DMS53 (cell line): ENCODE data around the gene MSL1.
A peak's percentile ranks its signal among the peaks of the same experiment; 100 is the strongest.

Experiments used
- DNase-seq: peaks from one replicate; lab custom pipeline; 2025; lab: John Stamatoyannopoulos, UW

MSL1 gene

DNA sequence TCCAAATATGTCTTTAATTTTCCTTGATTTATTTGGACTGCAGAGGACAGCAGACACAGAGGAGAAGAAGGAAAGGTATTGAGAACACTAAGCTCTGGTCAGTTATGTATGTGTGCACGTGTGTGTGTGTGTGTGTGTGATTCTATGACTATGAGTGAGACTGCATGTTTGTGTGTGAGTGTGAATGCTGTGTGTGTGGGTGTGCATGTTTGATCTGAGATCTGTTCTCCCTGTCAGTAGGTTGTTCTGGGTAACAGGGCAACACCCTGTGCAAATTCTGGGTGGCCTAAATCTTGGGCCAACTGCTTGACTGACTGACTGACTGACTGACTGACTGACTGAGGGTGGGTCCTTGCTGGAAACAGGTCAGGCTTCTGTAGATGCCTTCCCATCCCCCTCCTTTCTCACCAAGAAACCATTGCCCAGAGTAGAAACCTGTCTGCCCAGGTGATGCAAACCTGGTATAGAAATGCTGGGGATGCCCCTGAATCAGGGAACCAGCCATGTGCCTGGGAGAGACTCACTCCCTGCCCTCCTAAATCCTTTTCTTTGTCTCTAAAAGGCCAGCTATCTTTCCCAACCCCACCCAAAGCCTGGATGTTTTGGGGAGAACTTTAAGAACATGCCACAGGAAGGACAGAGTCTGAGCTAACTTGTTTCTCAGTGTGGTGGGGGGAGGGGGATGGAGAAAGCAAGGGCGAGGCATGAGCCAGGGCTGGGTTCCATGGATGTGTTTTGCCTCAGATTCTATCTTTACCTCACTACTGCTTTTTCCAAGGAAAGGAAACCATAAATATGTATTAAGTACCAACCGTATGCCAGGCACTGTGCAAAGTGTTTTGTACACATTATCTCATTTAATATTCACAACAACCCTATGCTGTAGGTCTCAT lies 16.9 kb upstream of the MSL1 start:
- no peak for DNase-seq

- no peak for DNase-seq
Measured at GRCh38 chr17:40105861-40106759, 15.7 kb upstream of the MSL1 start.

DNA sequence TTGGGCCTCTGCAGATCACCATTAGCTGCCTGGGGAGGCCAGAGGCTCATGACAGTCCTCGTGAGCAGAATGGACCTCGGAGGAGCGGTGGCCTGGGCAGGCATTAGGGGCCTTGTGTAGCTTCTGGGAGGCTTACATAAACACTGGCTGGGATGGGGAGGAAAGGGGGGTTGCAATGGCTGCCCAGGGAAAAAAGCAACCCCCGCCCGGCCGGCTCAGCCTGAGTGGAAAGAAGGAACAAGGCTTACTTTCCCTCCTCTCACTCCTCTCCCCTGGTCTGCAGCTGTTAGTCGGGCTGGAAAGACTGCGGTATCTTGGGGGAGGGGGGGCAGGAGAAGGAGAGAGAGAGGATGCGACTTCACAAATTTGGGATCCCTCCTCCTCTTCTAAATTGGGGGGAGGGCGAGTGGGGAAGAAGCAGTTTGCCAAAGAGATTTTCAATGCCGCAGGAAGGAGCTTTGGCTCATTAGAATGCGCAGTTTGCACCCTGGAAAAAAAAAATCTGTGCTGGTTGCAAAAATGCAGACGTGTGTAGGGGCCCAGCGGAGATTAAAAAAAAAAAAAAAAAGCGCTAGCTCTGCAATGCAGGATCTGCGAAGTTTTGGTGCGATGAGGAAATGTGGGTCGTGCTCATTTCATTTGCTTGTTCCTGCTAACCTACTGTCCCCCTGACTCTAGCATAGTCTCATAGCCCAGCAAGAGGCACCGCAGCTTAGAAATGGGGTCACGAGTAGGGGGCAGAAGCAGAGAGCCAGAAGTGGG lies 14.8 kb upstream of the MSL1 start:
- DNase-seq = no peak

DNA sequence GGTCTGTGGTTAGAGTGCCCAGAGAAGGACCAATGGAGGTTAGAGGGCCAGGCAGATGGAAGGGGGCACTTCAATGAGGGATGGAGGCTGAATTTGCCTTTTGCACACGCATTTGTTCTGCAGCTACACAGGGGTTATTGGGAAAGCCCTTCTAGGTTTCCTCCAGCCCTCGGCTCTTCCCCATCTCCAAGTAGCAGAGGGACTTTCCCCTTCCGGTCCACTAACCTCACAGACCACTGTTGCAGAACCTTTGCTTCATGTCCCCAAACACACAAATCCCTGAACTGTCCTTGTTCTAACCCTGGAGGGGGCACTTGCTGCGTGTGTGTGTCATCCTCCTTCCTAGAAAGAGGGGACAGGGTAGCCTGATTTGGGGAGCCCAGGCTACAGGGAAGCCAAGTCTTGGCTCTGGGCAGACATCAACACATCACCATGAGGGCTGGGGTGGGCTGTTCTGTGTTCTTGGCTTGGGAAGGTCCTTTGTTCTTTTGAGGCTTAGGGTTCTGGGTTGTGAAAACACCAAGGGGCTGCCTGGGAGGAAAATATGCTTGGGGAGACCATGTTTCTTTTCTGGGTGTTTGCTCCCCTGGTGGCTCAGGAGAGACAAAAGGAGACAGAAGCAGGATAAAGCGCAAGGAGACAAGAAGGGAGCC lies 14.1 kb upstream of the MSL1 start:
- DNase-seq = no peak

DNA sequence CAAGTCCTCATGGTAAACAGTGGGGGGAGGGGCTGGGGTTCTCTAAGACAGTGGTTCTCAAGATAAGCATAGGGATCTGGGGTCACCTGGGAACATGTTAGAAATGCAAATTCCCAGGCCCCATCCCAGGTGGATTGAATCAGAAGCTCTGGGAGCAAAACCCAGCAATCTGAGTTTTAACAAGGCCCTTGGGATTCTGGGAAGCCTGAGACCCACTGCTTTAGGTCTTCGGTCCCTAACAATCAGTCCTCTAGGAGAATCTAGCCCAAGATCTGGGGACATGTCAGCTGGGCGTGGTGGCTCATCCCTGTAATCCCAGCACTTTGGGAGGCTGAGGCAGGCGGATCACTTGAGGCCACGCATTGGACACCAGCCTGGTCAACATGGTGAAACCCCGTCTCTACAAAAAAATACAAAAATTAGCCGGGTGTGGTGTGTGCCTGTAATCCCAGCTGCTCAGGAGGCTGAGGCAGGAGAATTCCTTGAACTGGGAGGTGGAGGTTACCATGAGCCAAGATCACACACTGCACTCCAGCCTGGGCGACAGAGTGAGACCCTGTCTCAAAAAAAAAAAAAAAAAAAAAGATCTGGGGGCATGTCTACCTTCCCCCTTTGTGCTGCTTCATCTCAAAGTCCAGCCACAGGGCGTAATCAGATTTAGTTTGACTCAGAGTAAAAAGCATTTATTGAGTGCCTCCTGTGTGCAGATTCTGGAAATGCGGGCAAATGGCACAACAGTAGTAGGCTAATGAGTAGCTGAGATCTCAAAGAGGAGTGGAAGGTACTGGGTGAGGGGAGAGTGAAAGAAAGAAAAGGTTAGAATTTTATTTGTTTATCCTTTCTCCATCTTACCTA lies 12.6 kb upstream of the MSL1 start:
- DNase-seq = peak; percentile 18

DNA sequence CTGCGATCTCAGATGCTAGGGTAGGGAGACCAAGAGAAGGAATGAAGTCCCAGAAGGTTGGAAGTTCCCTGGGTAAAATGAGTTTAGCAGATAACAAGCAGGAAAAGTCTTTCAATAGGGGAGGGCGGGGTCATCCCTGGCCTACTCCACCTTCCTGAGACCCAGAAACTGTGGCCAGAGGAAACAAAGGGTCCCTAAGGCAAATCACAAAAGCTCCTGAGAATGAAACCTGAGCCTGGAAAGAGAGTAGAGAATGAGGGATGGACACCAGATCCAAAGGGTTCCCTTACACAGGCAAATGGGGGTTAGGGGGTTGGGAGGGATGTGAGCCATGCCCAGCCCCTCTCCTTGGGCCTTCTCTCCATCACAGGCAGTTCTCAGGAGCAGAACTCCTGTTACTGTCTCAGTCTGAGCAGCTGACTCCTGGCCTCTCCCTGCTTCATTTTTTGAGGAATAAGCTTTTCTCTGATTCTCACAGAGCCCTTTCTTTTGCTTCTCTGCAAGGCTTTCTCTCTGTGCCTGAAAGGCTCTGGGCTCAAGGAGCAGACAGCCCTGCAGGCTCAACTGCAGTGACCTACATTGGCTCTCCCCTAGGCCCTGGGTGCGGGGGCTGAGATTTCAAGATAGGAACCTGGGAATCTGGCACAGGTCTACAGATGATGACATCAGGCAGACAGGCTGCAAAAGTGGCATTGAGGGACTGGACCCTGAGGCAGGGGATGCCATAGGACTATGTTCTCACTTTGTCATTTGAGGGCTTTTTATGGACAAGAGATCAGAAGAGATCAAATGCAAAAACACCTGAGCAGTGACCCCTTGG lies 11.5 kb upstream of the MSL1 start:
- no peak for DNase-seq

- DNase-seq = peak; percentile 96
Measured at GRCh38 chr17:40111221-40112128, 10.3 kb upstream of the MSL1 start.

DNA sequence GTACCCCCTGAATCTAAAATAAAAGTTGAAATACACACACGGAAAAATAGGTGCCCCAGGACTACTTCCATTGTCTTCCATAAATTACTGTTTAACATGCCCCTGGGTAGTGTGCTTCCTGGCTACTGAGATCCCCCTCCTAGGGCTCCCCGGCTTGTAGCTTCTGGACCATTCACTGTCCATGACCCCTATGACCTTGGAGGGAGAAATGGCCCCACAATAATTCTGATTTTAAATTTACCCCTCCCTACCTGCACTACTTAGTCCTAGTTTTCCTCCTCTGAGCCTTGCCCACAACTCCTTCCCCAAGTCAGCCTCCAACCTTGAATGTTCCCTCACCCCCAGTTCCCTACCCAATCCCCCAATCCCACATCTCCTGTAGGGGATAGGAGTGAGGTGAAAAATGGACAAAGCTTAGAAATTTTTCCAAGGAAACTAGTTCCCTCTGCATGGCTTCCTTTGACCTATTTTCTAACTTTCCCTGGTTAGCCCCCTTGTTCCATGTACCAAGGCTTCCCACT lies 9.5 kb upstream of the MSL1 start:
- DNase-seq = no peak

GRCh38 chr17:40112718-40113109 lies 9.1 kb upstream of the MSL1 start:
- no peak for DNase-seq

DNA sequence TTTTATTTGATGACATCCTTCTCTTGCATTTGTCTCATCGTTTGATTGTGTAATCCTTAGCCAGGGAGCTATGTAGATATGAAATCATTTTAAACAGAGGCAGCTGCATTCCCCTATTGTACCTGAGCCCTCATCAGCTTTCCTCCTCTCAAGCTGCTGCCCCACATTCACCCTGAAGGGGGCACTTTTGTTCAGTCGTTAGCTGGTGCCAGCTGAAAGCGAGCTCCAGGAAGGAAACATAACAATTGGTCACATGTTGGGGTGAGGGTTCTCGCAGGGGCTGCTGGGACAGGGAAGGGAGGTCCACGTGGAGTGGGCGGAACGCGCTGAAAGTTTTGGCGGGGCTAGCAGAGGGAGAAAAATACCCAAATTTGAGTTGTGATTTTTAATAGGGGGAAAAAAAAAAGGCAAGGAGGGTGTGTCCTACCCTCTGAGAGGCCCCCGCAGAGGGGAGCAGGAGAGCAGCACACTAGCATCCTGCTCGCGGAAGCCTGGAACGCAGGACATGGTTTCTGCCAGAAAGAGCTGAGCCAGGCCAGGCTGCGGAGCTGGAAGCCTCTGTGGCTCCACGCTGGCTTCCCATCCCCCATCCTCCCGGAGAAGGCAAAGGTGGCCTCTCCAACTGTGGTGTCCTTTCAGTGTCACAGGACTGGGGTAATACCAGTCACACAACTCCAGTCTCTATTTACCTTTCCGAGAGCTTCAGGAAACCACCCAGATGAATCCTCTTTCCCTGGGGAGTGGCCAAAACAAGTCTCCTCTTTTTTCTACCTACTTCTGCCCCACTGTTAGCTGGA lies 8.5 kb upstream of the MSL1 start:
- peak; percentile 96 for DNase-seq

GRCh38 chr17:40113907-40114245 lies 7.9 kb upstream of the MSL1 start:
- DNase-seq = no peak

DNA sequence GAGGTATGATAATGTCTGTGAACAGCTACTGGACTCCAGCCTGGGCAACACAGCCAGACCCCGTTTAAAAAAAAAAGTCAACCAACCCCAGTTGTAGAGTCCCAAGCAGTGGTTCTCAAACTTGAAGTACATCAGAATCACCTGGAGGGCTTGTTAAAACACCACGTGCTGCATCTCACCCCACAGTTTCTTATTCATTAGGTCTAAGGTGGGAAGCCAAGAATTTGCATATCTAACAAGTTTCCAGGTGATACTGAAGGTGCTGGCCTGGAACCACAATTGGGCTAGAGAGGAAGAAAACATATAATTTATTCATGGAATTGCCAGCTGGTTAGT lies 6.7 kb upstream of the MSL1 start:
- no peak for DNase-seq

- peak; percentile 59 for DNase-seq
Measured at GRCh38 chr17:40122136-40122998, 596 bp downstream of the MSL1 start.

GRCh38 chr17:40122999-40123810 lies 1.4 kb downstream of the MSL1 start:
- DNase-seq = peak; percentile 53

GRCh38 chr17:40123811-40124114 lies 2.0 kb downstream of the MSL1 start:
- DNase-seq = no peak
